Measurements from ENCODE around the gene ADGRL2.

DNA sequence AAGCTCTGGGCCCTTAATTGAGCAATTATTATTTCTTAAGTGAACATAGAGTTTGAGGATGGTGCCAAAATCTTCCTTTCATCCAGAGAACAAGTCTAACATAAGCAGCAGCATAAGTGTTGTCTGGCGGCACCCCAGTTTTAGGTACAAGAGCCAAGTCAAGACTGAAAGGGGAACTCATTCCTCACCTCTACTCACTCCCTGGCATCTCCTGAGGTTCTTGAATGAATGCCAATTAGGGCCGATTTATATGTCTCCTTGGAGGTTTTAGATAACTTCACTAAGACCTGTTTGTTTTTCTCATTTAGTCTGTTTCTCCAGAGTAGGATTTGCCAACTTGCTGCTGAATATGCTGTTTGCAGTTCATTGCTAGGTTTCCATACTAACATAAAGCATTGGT is 42.6 kb upstream of the ADGRL2 start:
- TF ChIP-seq, protein P1, sequence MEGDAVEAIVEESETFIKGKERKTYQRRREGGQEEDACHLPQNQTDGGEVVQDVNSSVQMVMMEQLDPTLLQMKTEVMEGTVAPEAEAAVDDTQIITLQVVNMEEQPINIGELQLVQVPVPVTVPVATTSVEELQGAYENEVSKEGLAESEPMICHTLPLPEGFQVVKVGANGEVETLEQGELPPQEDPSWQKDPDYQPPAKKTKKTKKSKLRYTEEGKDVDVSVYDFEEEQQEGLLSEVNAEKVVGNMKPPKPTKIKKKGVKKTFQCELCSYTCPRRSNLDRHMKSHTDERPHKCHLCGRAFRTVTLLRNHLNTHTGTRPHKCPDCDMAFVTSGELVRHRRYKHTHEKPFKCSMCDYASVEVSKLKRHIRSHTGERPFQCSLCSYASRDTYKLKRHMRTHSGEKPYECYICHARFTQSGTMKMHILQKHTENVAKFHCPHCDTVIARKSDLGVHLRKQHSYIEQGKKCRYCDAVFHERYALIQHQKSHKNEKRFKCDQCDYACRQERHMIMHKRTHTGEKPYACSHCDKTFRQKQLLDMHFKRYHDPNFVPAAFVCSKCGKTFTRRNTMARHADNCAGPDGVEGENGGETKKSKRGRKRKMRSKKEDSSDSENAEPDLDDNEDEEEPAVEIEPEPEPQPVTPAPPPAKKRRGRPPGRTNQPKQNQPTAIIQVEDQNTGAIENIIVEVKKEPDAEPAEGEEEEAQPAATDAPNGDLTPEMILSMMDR (IDR thresholded peaks at IDR 0.05; ENCODE audit: insufficient read depth, low read depth, low read length) = no peak
- TF ChIP-seq EZH2 (IDR thresholded peaks at IDR 0.05; ENCODE audit: insufficient read depth, low read length) = no peak

All from astrocyte (in vitro differentiated cells and primary cell).